Caco-2 (cell line): ENCODE measurements around the gene TMEM169. TPM values are rescaled to one million over a fixed set of nuclear protein-coding genes. Genes with fewer than 3 reads are reported as not detected.

ENCODE experiments used
- BruUV-seq: library from RNA; stranded (reverse); fragments of 400-500 nt; replicated peaks from 2 replicates; lab custom pipeline; 2021; lab: Mats Ljungman, UMichigan
- CTCF ChIA-PET: fragments of 300-600 bp; sonication (Branson Sonifier 250); formaldehyde crosslinking; loops from one replicate; lab custom pipeline; 2022; ENCODE audit warnings: antibody characterized with exemption; lab: Charles Lee
- POLR2A ChIA-PET: fragments of 300-600 bp; sonication (Branson Sonifier 250); formaldehyde crosslinking; loops from one replicate; lab custom pipeline; 2022; ENCODE audit warnings: antibody characterized with exemption; lab: Charles Lee
- DNase-seq, 2 experiments: peaks; one replicate each; pipeline versions ENCODE4 v3.0.0 to v3.0.0-alpha.2; 2020 to 2022
- H3K27me3 ChIP-seq: replicated peaks from 2 replicates; pipeline ENCODE4 v1.6.0; 2011; ENCODE audit warnings: low read length; ENCODE audit not compliant: control insufficient read depth, insufficient read depth
- H3K36me3 ChIP-seq: 2 replicates; pipeline ENCODE4 v1.5.1; 2011; ENCODE audit warnings: low read length; ENCODE audit not compliant: control insufficient read depth, insufficient read depth
- H3K4me1 ChIP-seq: fragments of 250-450 bp; sonication (Bioruptor Pico); 2 replicates; pipeline ENCODE4 v1.5.1; 2020; ENCODE audit warnings: mild to moderate bottlenecking
- H3K4me3 ChIP-seq: 2 replicates; pipeline ENCODE4 v1.5.1; 2011; ENCODE audit warnings: low read depth, mild to moderate bottlenecking, control low read depth, low read length
- H3K9me3 ChIP-seq: fragments of 250-450 bp; sonication (Bioruptor Pico); 2 replicates; pipeline ENCODE4 v1.5.1; 2020; ENCODE audit warnings: mild to moderate bottlenecking, moderate library complexity
- H3K27ac Mint-ChIP-seq: one replicate; pipeline ENCODE4 v1.8.0; 2022; ENCODE audit warnings: mixed read lengths; ENCODE audit not compliant: unreplicated experiment
- H3K27me3 Mint-ChIP-seq: one replicate; pipeline ENCODE4 v1.8.0; 2022; ENCODE audit warnings: mixed read lengths; ENCODE audit not compliant: insufficient read depth, unreplicated experiment
- H3K36me3 Mint-ChIP-seq: one replicate; pipeline ENCODE4 v1.8.0; 2022; ENCODE audit warnings: mild to moderate bottlenecking, mixed read lengths; ENCODE audit not compliant: insufficient read depth, unreplicated experiment
- H3K4me1 Mint-ChIP-seq: one replicate; pipeline ENCODE4 v1.8.0; 2022; ENCODE audit warnings: low read depth, mixed read lengths; ENCODE audit not compliant: unreplicated experiment
- H3K4me3 Mint-ChIP-seq: one replicate; pipeline ENCODE4 v1.8.0; 2022; ENCODE audit warnings: mild to moderate bottlenecking, moderate library complexity, mixed read lengths; ENCODE audit not compliant: unreplicated experiment
- H3K9me3 Mint-ChIP-seq: one replicate; pipeline ENCODE4 v1.8.0; 2022; ENCODE audit warnings: mixed read lengths; ENCODE audit not compliant: unreplicated experiment
- intact Hi-C: fragments of 100-400 bp; cut with micrococcal nuclease; formaldehyde crosslinking; loops from one replicate; pipeline ENCODE4 v1.10.0; 2022; ENCODE audit not compliant: unreplicated experiment
- total RNA-seq: library from RNA; stranded (reverse); gene quantifications from 2 replicates; pipeline ENCODE4 v1.2.3, GENCODE V29; 2022
- TF ChIP-seq, protein P1 (sequence below), 2 experiments: fragments of 200-600 bp in 1 of 2; IDR thresholded peaks; 1 replicate in 1 of 2; 2 replicates in 1 of 2; pipeline versions ENCODE4 v1.5.1 to v1.8.0; 2011 to 2022; ENCODE audit warnings: antibody characterized with exemption in 1 of 2, control low read depth in 1 of 2, inconsistent platforms in 1 of 2, low read depth in 1 of 2, low read length in 1 of 2, mild to moderate bottlenecking in 1 of 2, moderate library complexity in 1 of 2; ENCODE audit not compliant: insufficient read depth in 1 of 2, severe bottlenecking in 1 of 2, unreplicated experiment in 1 of 2

Gene TMEM169
- total RNA-seq, 1 experiment from 2014 or later, result 1.3 TPM

DNA sequence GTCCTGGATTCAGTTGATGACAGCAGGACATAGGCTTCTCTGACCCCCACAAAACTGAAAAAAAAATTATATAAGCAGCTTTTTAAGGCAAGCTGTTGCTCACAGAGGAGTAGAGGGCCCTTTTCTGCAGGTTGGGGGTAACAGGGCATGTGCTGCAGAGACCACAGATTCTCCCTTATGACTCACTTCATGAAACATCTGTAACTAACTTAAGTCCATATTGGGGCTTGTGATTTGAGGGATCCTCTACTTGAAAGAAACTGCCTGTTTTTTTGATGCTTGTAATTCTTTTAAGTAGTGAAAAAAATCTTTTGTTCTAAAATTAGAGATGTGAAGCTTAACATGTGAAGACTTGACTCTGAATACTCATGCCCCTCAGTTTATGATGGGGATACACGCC lies 60.8 kb downstream of the TMEM169 start:
- H3K4me3 Mint-ChIP-seq, result no peak overlapping the region
- H3K9me3 Mint-ChIP-seq, result no peaks in the 10 kb centered on the region
- H3K27me3 ChIP-seq, result no peaks in the 10 kb centered on the region
- CTCF ChIA-PET, result no interaction called here
- no peaks in the 10 kb centered on the region for H3K9me3 ChIP-seq
- H3K4me1 ChIP-seq, result no peaks in the 10 kb centered on the region
- POLR2A ChIA-PET, result no interaction called here
- H3K27me3 Mint-ChIP-seq, result no peaks in the 10 kb centered on the region
- peaks cover 42% of the 10 kb centered on the region for H3K36me3 Mint-ChIP-seq
- TF ChIP-seq, protein P1, sequence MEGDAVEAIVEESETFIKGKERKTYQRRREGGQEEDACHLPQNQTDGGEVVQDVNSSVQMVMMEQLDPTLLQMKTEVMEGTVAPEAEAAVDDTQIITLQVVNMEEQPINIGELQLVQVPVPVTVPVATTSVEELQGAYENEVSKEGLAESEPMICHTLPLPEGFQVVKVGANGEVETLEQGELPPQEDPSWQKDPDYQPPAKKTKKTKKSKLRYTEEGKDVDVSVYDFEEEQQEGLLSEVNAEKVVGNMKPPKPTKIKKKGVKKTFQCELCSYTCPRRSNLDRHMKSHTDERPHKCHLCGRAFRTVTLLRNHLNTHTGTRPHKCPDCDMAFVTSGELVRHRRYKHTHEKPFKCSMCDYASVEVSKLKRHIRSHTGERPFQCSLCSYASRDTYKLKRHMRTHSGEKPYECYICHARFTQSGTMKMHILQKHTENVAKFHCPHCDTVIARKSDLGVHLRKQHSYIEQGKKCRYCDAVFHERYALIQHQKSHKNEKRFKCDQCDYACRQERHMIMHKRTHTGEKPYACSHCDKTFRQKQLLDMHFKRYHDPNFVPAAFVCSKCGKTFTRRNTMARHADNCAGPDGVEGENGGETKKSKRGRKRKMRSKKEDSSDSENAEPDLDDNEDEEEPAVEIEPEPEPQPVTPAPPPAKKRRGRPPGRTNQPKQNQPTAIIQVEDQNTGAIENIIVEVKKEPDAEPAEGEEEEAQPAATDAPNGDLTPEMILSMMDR (IDR thresholded peaks at IDR 0.05; ENCODE audit: insufficient read depth in 1 of 2, low read depth in 1 of 2, low read length in 1 of 2, severe bottlenecking in 1 of 2, unreplicated experiment in 1 of 2), result no peak
- no TSS peak for BruUV-seq
- DNase-seq, result no peak
- intact Hi-C loops, result no loop called here
- peaks cover 6% of the 10 kb centered on the region for H3K4me1 Mint-ChIP-seq
- H3K27ac Mint-ChIP-seq, result no peak overlapping the region
- no peak overlapping the region for H3K4me3 ChIP-seq
- H3K36me3 ChIP-seq, result peaks cover 5% of the 10 kb centered on the region

DNA sequence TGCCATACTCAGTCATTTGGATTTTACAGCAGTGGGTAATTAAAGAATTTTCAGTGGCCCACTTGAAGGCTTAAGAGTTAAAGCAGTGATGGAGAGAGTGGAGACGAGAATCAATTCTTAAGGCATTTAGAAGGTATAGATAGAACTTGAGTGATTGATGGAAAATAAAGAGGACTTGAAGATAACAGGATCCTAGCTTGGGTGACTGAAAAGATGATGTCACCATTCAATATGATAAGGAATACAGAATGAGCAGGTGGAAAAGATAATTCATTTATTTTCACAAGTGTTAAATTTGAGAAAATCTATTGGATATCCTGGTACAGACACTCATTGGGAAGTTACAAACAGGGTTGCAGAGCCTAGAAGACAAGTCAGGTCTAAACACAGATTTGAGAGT lies 62.7 kb downstream of the TMEM169 start:
- CTCF ChIA-PET, result no interaction called here
- DNase-seq, result no peak
- no peaks in the 10 kb centered on the region for H3K9me3 ChIP-seq
- no TSS peak for BruUV-seq
- peaks cover 2% of the 10 kb centered on the region; the same call in 1 of the 2 replicates for H3K36me3 ChIP-seq
- Mint-ChIP-seq H3K27me3 (no peaks in the 10 kb centered on the region), H3K4me3 (no peak overlapping the region), H3K27ac (no peak overlapping the region), H3K36me3 (peaks cover 41% of the 10 kb centered on the region), H3K4me1 (peaks cover 6% of the 10 kb centered on the region), H3K9me3 (no peaks in the 10 kb centered on the region)
- POLR2A ChIA-PET, result no interaction called here
- intact Hi-C loops, result no loop called here
- TF ChIP-seq, protein P1 (IDR thresholded peaks at IDR 0.05; ENCODE audit: insufficient read depth in 1 of 2, low read depth in 1 of 2, low read length in 1 of 2, severe bottlenecking in 1 of 2, unreplicated experiment in 1 of 2), result no peak
- no peaks in the 10 kb centered on the region for H3K27me3 ChIP-seq
- no peak overlapping the region for H3K4me3 ChIP-seq
- no peaks in the 10 kb centered on the region for H3K4me1 ChIP-seq

DNA sequence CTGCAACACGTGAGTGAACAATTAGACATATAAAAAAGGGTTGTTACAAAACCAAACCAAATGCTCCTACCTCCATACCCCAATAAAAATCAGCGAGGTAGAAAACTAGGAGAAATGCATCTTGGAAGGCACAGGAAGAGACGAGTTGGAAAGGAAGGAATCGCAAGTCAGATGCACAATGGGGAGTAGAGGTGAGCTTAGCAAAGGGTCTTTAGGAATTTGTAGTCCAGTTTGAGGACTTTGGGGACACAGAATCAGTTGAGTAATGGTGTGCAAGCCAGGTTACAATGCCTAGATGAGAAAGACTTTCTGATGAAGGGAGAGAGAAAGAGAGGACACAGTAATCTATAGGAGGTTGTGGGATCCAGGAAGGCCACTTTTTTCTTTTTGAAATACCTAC lies 63.1 kb downstream of the TMEM169 start:
- TF ChIP-seq, protein P1 (IDR thresholded peaks at IDR 0.05; ENCODE audit: insufficient read depth in 1 of 2, low read depth in 1 of 2, low read length in 1 of 2, severe bottlenecking in 1 of 2, unreplicated experiment in 1 of 2), result no peak
- Mint-ChIP-seq H3K4me3 (no peak overlapping the region), H3K4me1 (peaks cover 6% of the 10 kb centered on the region), H3K36me3 (peaks cover 41% of the 10 kb centered on the region), H3K27me3 (no peaks in the 10 kb centered on the region), H3K9me3 (no peaks in the 10 kb centered on the region), H3K27ac (no peak overlapping the region)
- no TSS peak for BruUV-seq
- ChIA-PET CTCF (no interaction called here), POLR2A (no interaction called here)
- no peaks in the 10 kb centered on the region for H3K9me3 ChIP-seq
- no peaks in the 10 kb centered on the region for H3K4me1 ChIP-seq
- DNase-seq, result no peak
- no peak overlapping the region for H3K4me3 ChIP-seq
- no peaks in the 10 kb centered on the region for H3K27me3 ChIP-seq
- intact Hi-C loops, result no loop called here
- peaks cover 2% of the 10 kb centered on the region; the same call in 1 of the 2 replicates for H3K36me3 ChIP-seq
